ENCODE results near the gene WDR33. TPM values are rescaled to one million over a fixed set of nuclear protein-coding genes. Genes with fewer than 3 reads are reported as not detected.
A peak's percentile ranks its signal among the peaks of the same experiment; 100 is the strongest.
"Not testable (repeated sequence)": the region's sequence is repeated elsewhere in the genome, so short reads cannot be mapped to it uniquely, and the experiment has no call there.

The WDR33 gene
- polyA plus RNA-seq, 2 donors: 10.6 to 12.2 TPM

DNA sequence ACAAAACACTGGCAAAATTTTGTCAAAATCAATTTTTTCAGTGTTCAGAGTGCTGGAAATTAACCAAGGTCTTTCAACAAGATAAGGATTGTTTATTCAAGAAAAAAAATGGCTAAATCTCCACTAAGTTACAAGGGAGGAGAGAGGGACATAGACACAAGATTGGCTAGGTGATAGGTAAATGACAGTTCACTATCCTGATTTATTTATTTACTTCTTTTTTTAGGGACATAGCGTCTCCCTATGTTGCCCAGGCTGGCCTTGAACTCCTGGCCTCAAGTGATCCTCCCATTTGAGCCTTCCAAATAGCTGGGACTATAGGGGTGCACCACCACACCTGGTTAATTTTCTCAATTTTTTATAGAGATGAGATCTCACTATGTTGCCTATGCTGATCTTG lies 3.7 kb upstream of the WDR33 start:
- Histone ChIP-seq H3K4me3 (ENCODE audit: low read depth in 1 of 2, low read length in 2 of 2) (no peak overlapping the region), H3K9me3 (ENCODE audit: control insufficient read depth in 2 of 2, insufficient read depth in 1 of 2, low read depth in 1 of 2, low read length in 1 of 2) (peaks cover 0 to 3% of the 10 kb centered on the region in 2 donors), H3K36me3 (ENCODE audit: control insufficient read depth in 2 of 2, insufficient read depth in 2 of 2, low read length in 1 of 2) (no peaks in the 10 kb centered on the region), H3K27me3 (ENCODE audit: control insufficient read depth in 1 of 2, insufficient read depth in 2 of 2, low read length in 2 of 2) (no peaks in the 10 kb centered on the region), H3K27ac (ENCODE audit: low read depth in 2 of 2, low read length in 1 of 2) (no peak overlapping the region), H3K4me1 (ENCODE audit: control insufficient read depth in 2 of 2, insufficient read depth in 2 of 2, low read length in 1 of 2) (no peaks in the 10 kb centered on the region)
- WGBS, 2 donors: 90 to 100% methylated on average over 1 of the region's 1 CpG

DNA sequence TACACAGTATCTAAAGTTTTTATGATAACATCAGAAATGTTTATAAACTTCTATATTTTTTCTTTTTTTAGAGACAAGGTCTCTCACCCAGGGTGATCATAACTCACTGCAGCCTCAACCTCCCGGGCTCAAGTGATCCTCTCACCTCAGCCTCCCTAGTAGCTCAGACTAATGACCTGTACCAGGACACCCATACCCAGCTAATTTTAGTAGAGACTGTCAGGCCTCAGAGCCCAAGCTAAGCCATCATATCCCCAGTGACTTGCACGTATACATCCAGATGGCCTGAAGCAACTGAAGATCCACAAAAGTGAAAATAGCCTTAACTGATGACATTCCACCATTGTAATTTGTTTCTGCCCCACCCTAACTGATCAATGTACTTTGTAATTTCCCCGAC lies 1.5 kb upstream of the WDR33 start:
- not testable (repeated sequence) for H3K4me1 ChIP-seq (ENCODE audit: control insufficient read depth in 2 of 2, insufficient read depth in 2 of 2, low read length in 1 of 2); H3K36me3 ChIP-seq (ENCODE audit: control insufficient read depth in 2 of 2, insufficient read depth in 2 of 2, low read length in 1 of 2); H3K9me3 ChIP-seq (ENCODE audit: control insufficient read depth in 2 of 2, insufficient read depth in 1 of 2, low read depth in 1 of 2, low read length in 1 of 2); H3K27ac ChIP-seq (ENCODE audit: low read depth in 2 of 2, low read length in 1 of 2); H3K4me3 ChIP-seq (ENCODE audit: low read depth in 1 of 2, low read length in 2 of 2); H3K27me3 ChIP-seq (ENCODE audit: control insufficient read depth in 1 of 2, insufficient read depth in 2 of 2, low read length in 2 of 2)
- 90% methylated on average over 3 of the region's 3 CpGs for WGBS, 2 donors

- Histone ChIP-seq H3K9me3 (ENCODE audit: control insufficient read depth in 2 of 2, insufficient read depth in 1 of 2, low read depth in 1 of 2, low read length in 1 of 2) (no peaks in the 10 kb centered on the region), H3K4me3 (ENCODE audit: low read depth in 1 of 2, low read length in 2 of 2) (peak overlapping the region; percentile 78 to 87), H3K4me1 (ENCODE audit: control insufficient read depth in 2 of 2, insufficient read depth in 2 of 2, low read length in 1 of 2) (no peaks in the 10 kb centered on the region), H3K27me3 (ENCODE audit: control insufficient read depth in 1 of 2, insufficient read depth in 2 of 2, low read length in 2 of 2) (no peaks in the 10 kb centered on the region), H3K27ac (ENCODE audit: low read depth in 2 of 2, low read length in 1 of 2) (peak overlapping the region; percentile 82 to 96), H3K36me3 (ENCODE audit: control insufficient read depth in 2 of 2, insufficient read depth in 2 of 2, low read length in 1 of 2) (no peaks in the 10 kb centered on the region)
- WGBS, 2 donors: 36 to 44% methylated on average over 34 of the region's 34 CpGs
Observed at GRCh38 chr2:127811397-127812321, 688 bp upstream of the WDR33 start.

DNA sequence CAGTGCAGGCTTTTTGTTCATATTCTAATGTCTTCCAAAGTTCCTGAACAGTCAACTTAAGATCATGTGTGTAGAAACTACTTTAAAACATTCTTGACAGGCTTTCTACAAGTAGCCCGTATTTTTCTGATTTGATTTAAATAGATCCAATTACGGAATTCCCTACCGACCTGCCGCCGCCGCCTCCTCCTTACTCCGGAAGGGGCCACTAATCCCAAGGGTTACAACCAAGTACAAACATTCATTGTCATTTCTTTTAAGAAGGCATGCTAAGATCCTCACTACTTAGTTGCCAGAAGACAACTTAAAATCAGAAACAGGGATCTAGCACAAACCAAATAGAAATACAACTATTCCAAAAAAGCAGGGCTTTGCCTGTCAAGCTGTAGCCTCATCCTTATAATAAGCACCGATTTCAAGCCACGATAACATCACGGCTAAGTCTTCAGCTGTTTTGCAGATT lies 784 bp downstream of the WDR33 start:
- Histone ChIP-seq H3K27me3 (ENCODE audit: control insufficient read depth in 1 of 2, insufficient read depth in 2 of 2, low read length in 2 of 2) (no peaks in the 10 kb centered on the region), H3K36me3 (ENCODE audit: control insufficient read depth in 2 of 2, insufficient read depth in 2 of 2, low read length in 1 of 2) (no peaks in the 10 kb centered on the region), H3K9me3 (ENCODE audit: control insufficient read depth in 2 of 2, insufficient read depth in 1 of 2, low read depth in 1 of 2, low read length in 1 of 2) (no peaks in the 10 kb centered on the region), H3K4me1 (ENCODE audit: control insufficient read depth in 2 of 2, insufficient read depth in 2 of 2, low read length in 1 of 2) (no peaks in the 10 kb centered on the region), H3K4me3 (ENCODE audit: low read depth in 1 of 2, low read length in 2 of 2) (peak overlapping the region; percentile 78 to 87), H3K27ac (ENCODE audit: low read depth in 2 of 2, low read length in 1 of 2) (peak overlapping the region; percentile 82 to 96)
- WGBS, 2 donors: 0 to 1% methylated on average over 10 of the region's 10 CpGs

DNA sequence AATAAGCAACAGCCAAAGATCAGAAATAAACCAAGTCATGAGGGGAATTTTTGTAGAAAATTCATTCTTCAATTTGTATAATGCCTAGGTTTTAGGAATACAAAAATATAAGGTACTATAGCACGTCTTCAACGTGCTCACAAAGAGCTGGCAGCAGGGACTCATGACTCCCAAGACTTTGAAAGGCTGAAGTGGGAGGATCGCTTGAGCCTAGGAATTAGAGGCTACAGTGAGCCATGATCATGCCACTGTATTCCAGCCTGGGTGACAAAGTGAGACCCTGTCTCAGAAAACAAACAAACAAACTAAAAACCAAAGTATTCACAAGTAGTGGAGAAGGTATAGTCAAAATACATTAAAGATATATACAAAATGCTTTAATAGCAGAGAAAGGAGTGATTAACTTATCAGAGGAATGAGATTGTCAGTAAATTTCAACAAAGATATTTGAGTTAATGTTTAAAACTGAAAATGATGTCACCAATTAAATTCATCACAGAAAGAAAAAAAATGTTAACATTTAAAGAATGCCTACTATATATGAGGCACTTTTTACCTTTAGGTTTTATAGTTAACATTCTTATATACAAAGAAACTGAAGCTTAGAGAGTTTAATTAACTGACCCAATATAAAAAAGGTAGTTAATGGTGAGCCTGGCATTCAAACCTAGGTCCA lies 3.2 kb downstream of the WDR33 start:
- Histone ChIP-seq H3K4me1 (ENCODE audit: control insufficient read depth in 2 of 2, insufficient read depth in 2 of 2, low read length in 1 of 2) (no peaks in the 10 kb centered on the region), H3K27me3 (ENCODE audit: control insufficient read depth in 1 of 2, insufficient read depth in 2 of 2, low read length in 2 of 2) (no peaks in the 10 kb centered on the region), H3K27ac (ENCODE audit: low read depth in 2 of 2, low read length in 1 of 2) (no peak overlapping the region), H3K4me3 (ENCODE audit: low read depth in 1 of 2, low read length in 2 of 2) (no peak overlapping the region), H3K9me3 (ENCODE audit: control insufficient read depth in 2 of 2, insufficient read depth in 1 of 2, low read depth in 1 of 2, low read length in 1 of 2) (no peaks in the 10 kb centered on the region), H3K36me3 (ENCODE audit: control insufficient read depth in 2 of 2, insufficient read depth in 2 of 2, low read length in 1 of 2) (no peaks in the 10 kb centered on the region)
- WGBS, 2 donors: 72 to 77% methylated on average over 3 of the region's 3 CpGs

GRCh38 chr2:127806860-127807259 lies 4.1 kb downstream of the WDR33 start:
- not testable (repeated sequence) for H3K36me3 ChIP-seq (ENCODE audit: control insufficient read depth in 2 of 2, insufficient read depth in 2 of 2, low read length in 1 of 2); H3K4me1 ChIP-seq (ENCODE audit: control insufficient read depth in 2 of 2, insufficient read depth in 2 of 2, low read length in 1 of 2); H3K27me3 ChIP-seq (ENCODE audit: control insufficient read depth in 1 of 2, insufficient read depth in 2 of 2, low read length in 2 of 2); H3K27ac ChIP-seq (ENCODE audit: low read depth in 2 of 2, low read length in 1 of 2); H3K4me3 ChIP-seq (ENCODE audit: low read depth in 1 of 2, low read length in 2 of 2); H3K9me3 ChIP-seq (ENCODE audit: control insufficient read depth in 2 of 2, insufficient read depth in 1 of 2, low read depth in 1 of 2, low read length in 1 of 2)
- WGBS, 2 donors: 80 to 84% methylated on average over 6 of the region's 6 CpGs

GRCh38 chr2:127805491-127805890 lies 5.5 kb downstream of the WDR33 start:
- Histone ChIP-seq H3K4me3 (ENCODE audit: low read depth in 1 of 2, low read length in 2 of 2) (no peak overlapping the region), H3K9me3 (ENCODE audit: control insufficient read depth in 2 of 2, insufficient read depth in 1 of 2, low read depth in 1 of 2, low read length in 1 of 2) (no peaks in the 10 kb centered on the region), H3K36me3 (ENCODE audit: control insufficient read depth in 2 of 2, insufficient read depth in 2 of 2, low read length in 1 of 2) (peaks cover 0 to 2% of the 10 kb centered on the region in 2 donors), H3K4me1 (ENCODE audit: control insufficient read depth in 2 of 2, insufficient read depth in 2 of 2, low read length in 1 of 2) (no peaks in the 10 kb centered on the region), H3K27me3 (ENCODE audit: control insufficient read depth in 1 of 2, insufficient read depth in 2 of 2, low read length in 2 of 2) (no peaks in the 10 kb centered on the region), H3K27ac (ENCODE audit: low read depth in 2 of 2, low read length in 1 of 2) (no peak overlapping the region)
- WGBS, 2 donors: 84 to 85% methylated on average over 6 of the region's 6 CpGs

DNA sequence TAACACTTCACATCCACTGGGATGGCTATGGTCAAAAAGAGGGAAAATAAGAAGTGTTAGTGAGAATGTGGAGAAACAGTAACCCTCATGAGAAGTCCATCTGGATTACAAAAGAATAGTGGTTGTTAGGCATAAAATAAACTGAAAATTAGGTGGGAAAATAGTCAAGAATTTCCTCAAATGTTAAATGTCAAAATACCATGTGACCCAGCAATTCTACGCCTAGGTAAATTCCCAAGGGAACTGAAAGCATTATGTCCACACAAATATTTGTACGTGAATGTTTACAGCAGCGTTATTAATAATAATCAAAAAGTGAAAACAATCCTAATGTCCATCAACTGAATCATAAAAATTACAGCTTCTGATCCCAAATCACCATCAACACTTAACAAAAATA lies 11.0 kb downstream of the WDR33 start:
- H3K9me3 ChIP-seq (ENCODE audit: control insufficient read depth in 2 of 2, insufficient read depth in 1 of 2, low read depth in 1 of 2, low read length in 1 of 2): no peaks in the 10 kb centered on the region
- WGBS, 2 donors: 69 to 88% methylated on average over 3 of the region's 3 CpGs
- peaks cover 0 to 4% of the 10 kb centered on the region in 2 donors for H3K36me3 ChIP-seq (ENCODE audit: control insufficient read depth in 2 of 2, insufficient read depth in 2 of 2, low read length in 1 of 2)
- no peaks in the 10 kb centered on the region for H3K27me3 ChIP-seq (ENCODE audit: control insufficient read depth in 1 of 2, insufficient read depth in 2 of 2, low read length in 2 of 2)
- H3K4me3 ChIP-seq (ENCODE audit: low read depth in 1 of 2, low read length in 2 of 2): no peak overlapping the region
- H3K27ac ChIP-seq (ENCODE audit: low read depth in 2 of 2, low read length in 1 of 2): no peak overlapping the region
- no peaks in the 10 kb centered on the region for H3K4me1 ChIP-seq (ENCODE audit: control insufficient read depth in 2 of 2, insufficient read depth in 2 of 2, low read length in 1 of 2)

DNA sequence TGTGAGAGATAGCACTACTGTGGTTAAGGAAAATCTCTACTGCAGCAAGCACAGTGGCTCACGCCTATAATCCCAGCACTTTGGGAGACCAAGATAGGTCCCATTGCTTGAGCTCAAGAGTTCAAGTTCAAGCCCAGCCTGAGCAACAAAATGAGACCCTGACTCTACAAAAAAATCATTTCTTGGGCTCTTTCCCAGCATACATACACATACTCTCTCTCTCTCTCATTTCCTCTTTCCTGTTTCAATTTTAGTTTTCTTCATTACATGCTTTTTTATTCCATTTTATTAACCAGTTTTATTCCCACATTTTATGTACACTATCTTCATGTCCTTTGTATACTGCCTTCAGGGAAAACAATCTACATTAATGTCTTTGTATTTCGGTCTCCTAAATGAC lies 14.6 kb downstream of the WDR33 start:
- peaks cover 0 to 4% of the 10 kb centered on the region in 2 donors for H3K36me3 ChIP-seq (ENCODE audit: control insufficient read depth in 2 of 2, insufficient read depth in 2 of 2, low read length in 1 of 2)
- no peaks in the 10 kb centered on the region for H3K27me3 ChIP-seq (ENCODE audit: control insufficient read depth in 1 of 2, insufficient read depth in 2 of 2, low read length in 2 of 2)
- peaks cover 0 to 3% of the 10 kb centered on the region in 2 donors for H3K4me1 ChIP-seq (ENCODE audit: control insufficient read depth in 2 of 2, insufficient read depth in 2 of 2, low read length in 1 of 2)
- WGBS, 2 donors: 88 to 94% methylated on average over 2 of the region's 2 CpGs
- H3K4me3 ChIP-seq (ENCODE audit: low read depth in 1 of 2, low read length in 2 of 2): no peak overlapping the region
- no peak overlapping the region for H3K27ac ChIP-seq (ENCODE audit: low read depth in 2 of 2, low read length in 1 of 2)
- H3K9me3 ChIP-seq (ENCODE audit: control insufficient read depth in 2 of 2, insufficient read depth in 1 of 2, low read depth in 1 of 2, low read length in 1 of 2): no peaks in the 10 kb centered on the region
